ENCODE results near the gene UNC5B. TPM values are rescaled to one million over a fixed set of nuclear protein-coding genes. Genes with fewer than 3 reads are reported as not detected.

Gene UNC5B
- total RNA-seq, 1 donor from 2014 or later, result 26.9 TPM

GRCh38 chr10:71179382-71179781, 33.0 kb upstream of the UNC5B start:
- no peak for TF ChIP-seq CTCF (IDR thresholded peaks at IDR 0.05; ENCODE audit: insufficient read depth, low read length, poor library complexity, severe bottlenecking)
- no peak for DNase-seq (ENCODE audit: low read depth)
- peaks cover 12% of the 10 kb centered on the region for H3K27me3 ChIP-seq (ENCODE audit: control insufficient read depth, insufficient read depth, low read length)
- no peaks in the 10 kb centered on the region for H3K36me3 ChIP-seq (ENCODE audit: control insufficient read depth, insufficient read depth, low read length)
- H3K4me3 ChIP-seq (ENCODE audit: low read depth, low read length), result no peak overlapping the region

- no peak overlapping the region for H3K4me3 ChIP-seq (ENCODE audit: low read depth, low read length)
- no peak for TF ChIP-seq CTCF (IDR thresholded peaks at IDR 0.05; ENCODE audit: insufficient read depth, low read length, poor library complexity, severe bottlenecking)
- no peaks in the 10 kb centered on the region for H3K36me3 ChIP-seq (ENCODE audit: control insufficient read depth, insufficient read depth, low read length)
- peaks cover 11% of the 10 kb centered on the region for H3K27me3 ChIP-seq (ENCODE audit: control insufficient read depth, insufficient read depth, low read length)
- no peak for DNase-seq (ENCODE audit: low read depth)
These were observed 27.9 kb upstream of the UNC5B start for GRCh38 chr10:71184421-71184820.

- no peaks in the 10 kb centered on the region for H3K36me3 ChIP-seq (ENCODE audit: control insufficient read depth, insufficient read depth, low read length)
- no peak overlapping the region for H3K4me3 ChIP-seq (ENCODE audit: low read depth, low read length)
These were observed 27.2 kb upstream of the UNC5B start for GRCh38 chr10:71185209-71185608.

GRCh38 chr10:71187197-71187596, 25.2 kb upstream of the UNC5B start:
- TF ChIP-seq CTCF (IDR thresholded peaks at IDR 0.05; ENCODE audit: insufficient read depth, low read length, poor library complexity, severe bottlenecking), result no peak
- DNase-seq (ENCODE audit: low read depth), result no peak
- Histone ChIP-seq H3K36me3 (ENCODE audit: control insufficient read depth, insufficient read depth, low read length) (no peaks in the 10 kb centered on the region), H3K27me3 (ENCODE audit: control insufficient read depth, insufficient read depth, low read length) (peaks cover 21% of the 10 kb centered on the region), H3K4me3 (ENCODE audit: low read depth, low read length) (no peak overlapping the region)

More at GRCh38 chr10:71185209-71185608, 27.2 kb upstream of the UNC5B start:
- peaks cover 11% of the 10 kb centered on the region for H3K27me3 ChIP-seq (ENCODE audit: control insufficient read depth, insufficient read depth, low read length)
- no peak for TF ChIP-seq CTCF (IDR thresholded peaks at IDR 0.05; ENCODE audit: insufficient read depth, low read length, poor library complexity, severe bottlenecking)
- no peak for DNase-seq (ENCODE audit: low read depth)

- Histone ChIP-seq H3K36me3 (ENCODE audit: control insufficient read depth, insufficient read depth, low read length) (no peaks in the 10 kb centered on the region), H3K4me3 (ENCODE audit: low read depth, low read length) (no peak overlapping the region), H3K27me3 (ENCODE audit: control insufficient read depth, insufficient read depth, low read length) (peaks cover 21% of the 10 kb centered on the region)
- no peak for DNase-seq (ENCODE audit: low read depth)
- TF ChIP-seq CTCF (IDR thresholded peaks at IDR 0.05; ENCODE audit: insufficient read depth, low read length, poor library complexity, severe bottlenecking), result no peak
These were observed 24.8 kb upstream of the UNC5B start for GRCh38 chr10:71187600-71187999.

- Histone ChIP-seq H3K4me3 (ENCODE audit: low read depth, low read length) (no peak overlapping the region), H3K27me3 (ENCODE audit: control insufficient read depth, insufficient read depth, low read length) (peaks cover 21% of the 10 kb centered on the region), H3K36me3 (ENCODE audit: control insufficient read depth, insufficient read depth, low read length) (no peaks in the 10 kb centered on the region)
- TF ChIP-seq CTCF (IDR thresholded peaks at IDR 0.05; ENCODE audit: insufficient read depth, low read length, poor library complexity, severe bottlenecking), result no peak
- no peak for DNase-seq (ENCODE audit: low read depth)
These were observed 24.2 kb upstream of the UNC5B start for GRCh38 chr10:71188201-71188600.

All from kidney epithelial cell (primary cell).